MCF 10A (cell line): ENCODE results near the gene C1orf21. TPM values are rescaled to one million over a fixed set of nuclear protein-coding genes. Genes with fewer than 3 reads are reported as not detected.
A peak's percentile ranks its signal among the peaks of the same experiment; 100 is the strongest.

ENCODE experiments used
- BruUV-seq: library from RNA; stranded (reverse); fragments of 400-500 nt; replicated peaks from 2 replicates; lab custom pipeline; 2021; lab: Mats Ljungman, UMichigan
- CTCF ChIA-PET: fragments of 300-600 bp; sonication (Branson Sonifier 250); formaldehyde crosslinking; extraction: SDS; loops from one replicate; lab custom pipeline; 2021; ENCODE audit warnings: antibody characterized with exemption, inconsistent platforms; lab: Yijun Ruan, JAX
- POLR2A ChIA-PET: fragments of 300-600, 350-650 bp; sonication (Branson Sonifier 250); formaldehyde crosslinking; extraction: SDS; loops from one replicate; lab custom pipeline; 2020; ENCODE audit warnings: antibody characterized with exemption, inconsistent platforms; lab: Yijun Ruan, JAX
- DNase-seq: peaks from one replicate; pipeline ENCODE4 v3.0.0-alpha.2; 2018; ENCODE audit not compliant: unreplicated experiment
- H3K27ac Mint-ChIP-seq: one replicate; pipeline ENCODE4 v1.8.0; 2022; ENCODE audit warnings: mild to moderate bottlenecking, low read depth, mixed read lengths; ENCODE audit not compliant: unreplicated experiment
- H3K27me3 Mint-ChIP-seq: one replicate; pipeline ENCODE4 v1.8.0; 2022; ENCODE audit warnings: mixed read lengths; ENCODE audit not compliant: insufficient read depth, unreplicated experiment
- H3K36me3 Mint-ChIP-seq: one replicate; pipeline ENCODE4 v1.8.0; 2022; ENCODE audit warnings: mild to moderate bottlenecking, moderate library complexity, mixed read lengths; ENCODE audit not compliant: insufficient read depth, unreplicated experiment
- H3K4me1 Mint-ChIP-seq: one replicate; pipeline ENCODE4 v1.8.0; 2022; ENCODE audit warnings: mixed read lengths; ENCODE audit not compliant: insufficient read depth, unreplicated experiment
- H3K4me3 Mint-ChIP-seq: one replicate; pipeline ENCODE4 v1.8.0; 2022; ENCODE audit warnings: mild to moderate bottlenecking, moderate library complexity, mixed read lengths; ENCODE audit not compliant: unreplicated experiment
- H3K9me3 Mint-ChIP-seq: one replicate; pipeline ENCODE4 v1.8.0; 2022; ENCODE audit warnings: mixed read lengths; ENCODE audit not compliant: unreplicated experiment
- CTCF ChIP-seq: fragments of 200-600 bp; IDR thresholded peaks from one replicate; pipeline ENCODE4 v1.8.0; 2022; ENCODE audit warnings: antibody characterized with exemption, mild to moderate bottlenecking; ENCODE audit not compliant: unreplicated experiment
- intact Hi-C: fragments of 100-400 bp; cut with micrococcal nuclease; formaldehyde crosslinking; loops from 2 replicates; pipeline ENCODE4 v1.14.1; 2022
- total RNA-seq: library from RNA; stranded (reverse); gene quantifications from 2 replicates; pipeline ENCODE4 v1.2.3, GENCODE V29; 2022

The C1orf21 gene
- total RNA-seq, 1 experiment from 2014 or later: 23.2 TPM

DNA sequence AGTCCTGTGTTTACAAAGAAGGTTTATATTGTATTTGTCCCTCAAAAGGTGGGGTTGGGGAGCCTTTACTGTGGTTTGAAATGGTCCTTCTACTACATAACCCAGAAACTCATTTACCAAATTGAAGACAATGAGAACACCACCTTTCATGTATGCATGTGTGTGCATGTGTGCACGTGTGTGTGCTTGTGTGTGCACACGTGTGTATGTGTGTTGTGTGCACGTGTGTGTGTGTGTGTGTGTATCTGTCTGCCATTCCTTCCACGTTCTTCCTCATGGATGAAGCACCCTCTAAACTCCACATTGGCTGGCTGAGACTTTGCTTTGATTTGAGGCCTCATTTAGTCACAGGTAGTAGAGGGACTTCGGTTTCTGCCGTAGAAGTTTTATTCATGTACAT is 229.7 kb downstream of the C1orf21 start:
- Mint-ChIP-seq H3K36me3 (peaks cover 33% of the 10 kb centered on the region), H3K27me3 (no peaks in the 10 kb centered on the region), H3K9me3 (peaks cover 4% of the 10 kb centered on the region), H3K4me1 (peaks cover 21% of the 10 kb centered on the region), H3K4me3 (no peak overlapping the region), H3K27ac (no peak overlapping the region)
- no peak for TF ChIP-seq CTCF
- ChIA-PET CTCF (interaction anchor here (1.3 to 1.4 kb wide), 2 partner anchors 47 to 48 kb away, joined by 3 to 4 read pairs; no protein-coding TSS in a partner anchor), POLR2A (interaction anchor here (0.7 to 1.4 kb wide), 5 partner anchors 10 to 1852 kb away, joined by 3 to 5 read pairs (median 4); no protein-coding TSS in a partner anchor)
- no peak for DNase-seq
- BruUV-seq: no TSS peak
- intact Hi-C loops: no loop called here

DNA sequence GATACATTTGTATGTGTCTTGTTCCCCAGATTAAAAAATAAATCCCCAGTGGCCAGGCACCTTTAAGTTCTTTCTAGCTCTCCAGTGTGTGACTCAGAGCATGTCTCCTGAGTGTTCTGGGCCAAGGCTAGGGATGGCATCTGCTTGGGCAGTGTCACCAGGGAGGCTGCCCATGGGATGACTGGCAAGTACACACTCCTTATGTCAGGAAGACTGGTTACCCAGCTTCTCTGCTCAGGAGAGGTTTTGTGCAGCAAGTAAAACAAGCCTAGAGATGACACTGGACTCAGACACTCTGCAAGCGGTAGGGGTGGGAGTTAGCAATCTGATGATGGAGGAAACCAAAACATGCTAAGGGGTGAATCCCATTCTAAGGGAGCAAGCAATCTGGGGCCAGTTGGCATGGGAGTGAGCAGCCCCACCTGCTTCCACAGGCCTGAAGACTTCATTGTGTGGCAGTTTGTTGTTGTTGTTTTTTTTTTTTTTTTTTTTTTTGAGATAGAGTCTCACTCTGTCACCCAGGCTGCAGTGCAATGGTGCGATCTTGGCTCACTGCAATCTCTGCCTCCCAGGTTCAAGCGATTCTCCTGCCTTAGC is 230.7 kb downstream of the C1orf21 start:
- TF ChIP-seq CTCF: no peak
- Mint-ChIP-seq H3K36me3 (peaks cover 37% of the 10 kb centered on the region), H3K4me3 (no peak overlapping the region), H3K9me3 (peaks cover 8% of the 10 kb centered on the region), H3K4me1 (peaks cover 21% of the 10 kb centered on the region), H3K27me3 (no peaks in the 10 kb centered on the region), H3K27ac (no peak overlapping the region)
- BruUV-seq: no TSS peak
- intact Hi-C loops: no loop called here
- ChIA-PET POLR2A (interaction anchor here (0.6 to 0.8 kb wide), 2 partner anchors 16 to 713 kb away, joined by 3 to 4 read pairs; no protein-coding TSS in a partner anchor), CTCF (interaction anchor here (0.6 to 1.4 kb wide), 4 partner anchors 39 to 256 kb away, joined by 3 to 6 read pairs (median 4); no protein-coding TSS in a partner anchor)
- DNase-seq: no peak

- Mint-ChIP-seq H3K36me3 (peaks cover 32% of the 10 kb centered on the region), H3K9me3 (peaks cover 8% of the 10 kb centered on the region), H3K4me3 (no peak overlapping the region), H3K27me3 (no peaks in the 10 kb centered on the region), H3K4me1 (peaks cover 33% of the 10 kb centered on the region), H3K27ac (peak overlapping the region; percentile 64)
- no peak for DNase-seq
- no TSS peak for BruUV-seq
- intact Hi-C loops: no loop called here
- ChIA-PET CTCF (interaction anchor here (1.4 kb wide), 1 partner anchor 72 kb away, joined by 6 read pairs; no protein-coding TSS in a partner anchor), POLR2A (interaction anchor here (0.7 to 2.7 kb wide), 4 partner anchors 8 to 229 kb away, joined by 3 to 10 read pairs (median 6); no protein-coding TSS in a partner anchor)
- TF ChIP-seq CTCF: no peak
Observed at GRCh38 chr1:184618851-184619250, 232.0 kb downstream of the C1orf21 start.

- no peak for TF ChIP-seq CTCF
- Mint-ChIP-seq H3K27ac (no peak overlapping the region), H3K36me3 (peaks cover 18% of the 10 kb centered on the region), H3K27me3 (no peaks in the 10 kb centered on the region), H3K4me3 (no peak overlapping the region), H3K9me3 (peaks cover 8% of the 10 kb centered on the region), H3K4me1 (peaks cover 49% of the 10 kb centered on the region)
- ChIA-PET POLR2A (interaction anchor here (0.5 to 4.8 kb wide), 4 partner anchors 9 to 34 kb away, joined by 3 to 57 read pairs (median 8); no protein-coding TSS in a partner anchor), CTCF (interaction anchor here (0.6 to 2.9 kb wide), 3 partner anchors 8 to 410 kb away, joined by 3 to 13 read pairs (median 4); no protein-coding TSS in a partner anchor)
- no peak for DNase-seq
- no TSS peak for BruUV-seq
- intact Hi-C loops: no loop called here
Observed at GRCh38 chr1:184620469-184620868, 233.6 kb downstream of the C1orf21 start.
